ENCODE data around the gene COMMD4.
"Not testable (repeated sequence)": the region's sequence is repeated elsewhere in the genome, so short reads cannot be mapped to it uniquely, and the experiment has no call there.

COMMD4 gene

GRCh38 chr15:75335705-75336355 is at the start of gene COMMD4:
TSS of gene COMMD4 (plus strand) at chr15:75336063. CDS start at chr15:75336090, 27 bp downstream.
- DNase-seq (ENCODE audit: low read depth in 2 of 2): peak; percentile 76 to 85

- DNase-seq (ENCODE audit: low read depth in 2 of 2): not testable (repeated sequence)
These were observed 42.2 kb upstream of the COMMD4 start for GRCh38 chr15:75293660-75294059.

DNA sequence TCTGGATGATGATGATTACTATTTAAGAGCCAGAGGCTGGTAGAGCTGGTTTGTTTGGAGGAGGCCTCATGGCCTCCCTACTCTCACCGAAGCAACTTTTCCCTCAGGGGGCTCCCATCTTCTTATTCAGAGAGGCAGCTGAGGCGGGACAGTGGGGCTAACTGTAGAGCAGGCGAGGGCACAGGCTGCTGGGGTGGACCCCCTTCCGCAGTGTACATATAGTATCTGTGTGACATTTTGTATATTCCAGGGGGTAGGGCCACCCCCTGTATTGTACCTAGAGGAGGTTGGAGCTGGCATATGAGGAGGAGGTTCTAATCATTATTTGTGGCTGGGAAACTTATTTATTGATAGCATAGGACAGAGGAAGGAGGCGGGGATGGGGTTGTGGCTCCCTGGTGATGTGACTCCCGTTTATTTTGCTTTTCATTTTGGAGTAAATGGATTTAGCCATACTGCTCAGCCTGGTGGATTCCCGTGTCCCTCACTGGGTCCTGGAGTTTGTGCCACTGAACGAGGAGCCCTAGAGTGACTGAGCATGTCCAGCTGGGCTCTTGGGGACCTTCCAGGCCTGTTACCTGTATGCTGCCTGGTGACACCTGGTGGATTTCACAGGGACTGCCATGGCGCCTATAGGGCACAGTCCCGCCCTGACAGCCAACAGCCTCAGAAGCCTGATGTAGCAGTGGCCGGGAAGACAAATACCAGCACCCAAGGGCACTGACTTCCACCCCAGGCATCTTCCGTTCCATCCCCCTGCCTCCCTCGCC is 37.1 kb upstream of the COMMD4 start:
- not testable (repeated sequence) for DNase-seq (ENCODE audit: low read depth in 2 of 2)

GRCh38 chr15:75299311-75299688 is 36.6 kb upstream of the COMMD4 start:
- DNase-seq (ENCODE audit: low read depth in 2 of 2): peak; percentile 44 to 60

DNA sequence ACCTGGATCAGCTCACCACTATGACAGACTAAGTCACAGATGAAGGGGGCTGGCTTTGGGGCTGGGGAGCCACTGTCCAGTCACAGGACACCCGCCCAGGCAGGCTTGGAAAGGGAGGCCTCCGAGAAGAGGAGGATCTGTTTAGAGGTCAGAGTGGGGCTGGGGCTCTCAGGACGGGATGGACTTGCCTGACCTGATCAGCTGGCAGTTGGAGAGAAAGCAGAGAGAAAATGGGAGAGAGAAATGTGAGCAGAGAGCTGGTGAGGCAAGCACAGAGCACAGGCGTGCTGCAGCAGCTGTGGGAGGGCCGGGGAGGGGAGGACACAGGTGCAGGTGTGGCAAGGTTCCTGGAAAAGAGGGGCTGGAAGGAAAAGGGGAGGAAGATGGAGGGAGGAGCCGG is 35.8 kb upstream of the COMMD4 start:
- DNase-seq (ENCODE audit: low read depth in 2 of 2): not testable (repeated sequence)

GRCh38 chr15:75302318-75302717 is 33.5 kb upstream of the COMMD4 start:
- DNase-seq (ENCODE audit: low read depth in 2 of 2): no peak

GRCh38 chr15:75302753-75303152 is 33.1 kb upstream of the COMMD4 start:
- not testable (repeated sequence) for DNase-seq (ENCODE audit: low read depth in 2 of 2)

- no peak for DNase-seq (ENCODE audit: low read depth in 2 of 2)
These were observed 29.7 kb upstream of the COMMD4 start for GRCh38 chr15:75306188-75306587.

- DNase-seq (ENCODE audit: low read depth in 2 of 2): no peak
These were observed 28.0 kb upstream of the COMMD4 start for GRCh38 chr15:75307778-75308390.

- DNase-seq (ENCODE audit: low read depth in 2 of 2): no peak
These were observed 26.2 kb upstream of the COMMD4 start for GRCh38 chr15:75309711-75310110.

GRCh38 chr15:75312548-75312947 is 23.3 kb upstream of the COMMD4 start:
- not testable (repeated sequence) for DNase-seq (ENCODE audit: low read depth in 2 of 2)

DNA sequence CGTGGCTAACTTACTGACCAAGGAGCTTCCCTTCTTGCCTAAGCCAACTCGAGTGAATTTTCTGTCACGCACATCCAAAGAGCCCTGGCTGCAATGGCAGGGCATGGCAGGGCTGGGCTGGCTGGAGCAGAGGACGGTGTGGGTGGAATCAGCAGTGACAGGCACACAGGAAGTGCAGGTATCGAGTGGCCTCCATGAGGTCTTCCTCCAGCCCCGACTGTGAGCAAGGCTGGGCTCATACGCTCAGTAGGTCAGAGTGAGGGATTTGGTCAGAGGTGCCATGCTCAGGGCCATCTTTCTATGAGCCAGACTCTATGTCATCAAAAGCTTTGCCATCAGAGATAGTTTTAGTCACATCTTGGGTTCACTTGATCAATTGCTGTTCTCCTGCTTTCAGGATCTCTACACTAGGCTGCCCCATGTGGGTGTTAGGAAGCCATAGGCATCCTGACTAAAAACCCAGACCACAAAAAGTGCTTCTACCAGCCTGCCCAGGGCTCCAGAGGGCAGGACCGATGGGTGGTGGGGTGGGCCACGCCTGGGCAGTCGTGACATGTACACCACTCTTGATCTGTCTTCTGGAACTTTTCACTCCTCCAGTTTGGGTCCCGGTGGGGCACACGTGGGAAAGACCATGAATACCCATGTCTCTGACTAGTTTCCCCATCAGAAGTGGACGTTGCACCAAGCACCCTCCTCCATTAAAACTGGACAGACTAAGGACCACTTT is 22.6 kb upstream of the COMMD4 start:
- DNase-seq (ENCODE audit: low read depth in 2 of 2): no peak

DNA sequence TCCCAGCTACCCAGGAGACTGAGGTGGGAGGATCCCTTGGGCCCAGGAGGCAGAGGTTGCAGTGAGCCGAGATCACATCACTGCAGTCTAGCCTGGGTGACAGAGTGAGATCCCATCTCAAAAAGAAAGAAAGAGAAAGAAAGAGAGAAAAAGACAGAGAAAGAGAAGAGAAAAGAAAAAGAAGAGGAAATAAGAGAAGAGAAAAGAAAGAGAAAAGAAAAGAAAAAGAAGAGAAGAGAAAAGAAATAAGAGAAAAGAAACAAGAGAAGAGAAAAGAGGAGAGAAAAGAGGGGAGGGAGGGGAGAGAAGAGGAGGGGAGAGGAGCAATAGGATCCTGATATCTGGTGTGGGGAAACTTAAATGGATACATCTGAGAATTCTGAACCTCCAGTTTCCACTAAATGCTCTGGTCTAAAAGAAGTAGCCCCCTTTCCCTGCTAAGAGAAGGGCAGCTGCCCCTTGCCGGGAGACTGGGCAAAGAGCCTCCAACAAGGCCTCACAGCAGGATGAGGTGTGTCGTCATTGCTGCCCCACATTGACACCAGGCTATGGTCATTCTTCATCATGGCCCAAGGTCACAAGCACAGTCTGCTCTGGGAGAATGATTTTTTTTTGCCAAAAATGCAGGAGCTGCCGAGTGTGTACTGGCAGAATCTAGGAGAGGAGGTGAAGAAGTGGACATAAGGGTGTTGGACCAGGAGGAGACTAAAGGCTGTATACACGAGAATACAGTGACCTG is 21.1 kb upstream of the COMMD4 start:
- no peak for DNase-seq (ENCODE audit: low read depth in 2 of 2)

GRCh38 chr15:75319231-75319897 is 16.5 kb upstream of the COMMD4 start:
- not testable (repeated sequence) for DNase-seq (ENCODE audit: low read depth in 2 of 2)

DNA sequence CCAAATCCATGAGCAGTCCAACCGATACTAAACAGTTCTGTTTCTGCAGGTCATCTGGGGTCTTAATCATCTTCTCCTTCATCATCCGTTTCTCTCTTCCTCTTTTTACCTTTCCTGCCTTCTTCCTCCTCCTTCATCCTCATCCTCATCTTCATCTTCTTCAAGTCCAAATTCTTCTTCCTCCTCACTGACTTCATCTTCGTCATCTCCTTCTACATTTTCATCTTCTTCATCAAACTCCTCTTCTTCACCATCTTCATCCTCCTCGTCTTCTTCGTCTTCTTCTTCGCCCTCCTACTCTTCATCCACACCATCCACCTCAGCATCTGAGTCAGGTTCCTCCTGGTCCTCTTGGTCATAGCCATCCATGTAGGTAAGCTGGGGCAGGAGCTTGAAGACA is 14.2 kb upstream of the COMMD4 start:
- DNase-seq (ENCODE audit: low read depth in 2 of 2): no peak

- DNase-seq (ENCODE audit: low read depth in 2 of 2): no peak
These were observed 9.9 kb upstream of the COMMD4 start for GRCh38 chr15:75325922-75326321.

- no peak for DNase-seq (ENCODE audit: low read depth in 2 of 2)
These were observed 8.9 kb upstream of the COMMD4 start for GRCh38 chr15:75327005-75327404.

DNA sequence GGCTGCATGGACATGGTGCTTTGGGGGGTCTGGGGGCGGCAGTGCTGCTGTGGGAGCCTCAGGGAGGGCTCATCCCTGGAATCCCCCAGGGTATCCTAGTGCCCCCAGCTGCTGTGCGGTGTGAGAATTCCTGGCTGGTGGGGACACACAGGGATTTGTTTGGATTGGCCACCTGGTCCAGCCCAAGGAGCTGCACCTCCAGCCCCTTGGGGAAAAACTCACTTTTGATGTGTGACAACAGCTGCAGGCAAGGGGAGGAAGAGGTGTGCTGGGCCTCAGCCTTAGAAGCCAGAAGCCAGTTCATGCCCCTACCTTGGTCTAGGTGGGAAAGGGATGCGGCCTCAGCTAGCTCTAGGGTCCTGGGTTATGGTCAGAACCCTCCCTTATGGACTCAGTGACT is 8.4 kb upstream of the COMMD4 start:
- no peak for DNase-seq (ENCODE audit: low read depth in 2 of 2)

DNA sequence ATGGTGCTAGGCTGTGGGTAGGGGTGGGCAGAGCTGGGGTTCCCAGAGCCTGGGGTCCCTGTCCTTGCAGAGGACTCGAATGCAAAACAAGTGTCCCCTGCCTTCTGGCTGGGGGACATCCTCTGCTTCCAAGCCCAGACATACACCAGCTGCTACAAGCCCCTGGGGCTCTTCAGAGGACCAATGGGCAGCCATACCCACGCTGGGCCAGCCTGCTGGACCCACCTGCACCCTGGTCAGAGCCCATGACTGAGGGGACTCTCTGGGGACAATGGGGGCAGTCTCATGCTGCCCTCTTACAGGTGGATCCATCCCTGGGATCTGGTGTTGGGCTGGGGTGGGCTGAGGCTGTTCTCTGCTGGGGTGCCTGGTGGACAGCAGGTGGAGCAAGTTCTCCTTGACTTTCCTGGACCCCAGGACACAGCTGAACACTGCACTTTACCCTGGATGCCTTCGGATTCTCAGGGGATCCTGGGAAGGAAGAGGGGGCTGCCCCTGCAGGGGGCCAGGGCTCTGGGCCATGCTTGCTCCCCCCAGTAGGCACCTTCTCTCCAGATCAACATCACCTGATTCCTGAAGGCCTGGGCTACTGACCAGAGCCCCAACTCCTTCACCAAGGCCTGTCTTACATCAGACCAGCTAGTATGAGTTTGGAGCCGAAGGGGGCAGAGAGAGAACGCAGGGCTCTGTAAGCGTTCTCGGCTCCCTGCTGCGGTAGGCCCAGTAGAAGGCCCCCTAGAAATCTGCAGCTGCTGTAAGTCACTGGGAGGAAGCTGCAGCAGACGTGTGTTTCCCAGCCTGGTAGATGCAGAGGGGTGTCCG is 7.2 kb upstream of the COMMD4 start:
- no peak for DNase-seq (ENCODE audit: low read depth in 2 of 2)

- DNase-seq (ENCODE audit: low read depth in 2 of 2): no peak
These were observed 6.3 kb upstream of the COMMD4 start for GRCh38 chr15:75329571-75329970.
